Pancreas (tissue), 10 donors: ENCODE data around the gene CDCP1. TPM values are rescaled to one million over a fixed set of nuclear protein-coding genes. Genes with fewer than 3 reads are reported as not detected.

Experiments used
- ATAC-seq, 4 donors: fragments of 200-7000 bp; cut with Tn5 transposase; one replicate each; pipeline versions ENCODE4 v1.8.0 to v1.9.1; 2020; ENCODE audit warnings: mild to moderate bottlenecking in 4 of 4, moderate library complexity in 4 of 4
- DNase-seq, 6 donors: peaks; one replicate each; pipeline ENCODE4 v3.0.0-alpha.2; 2020
- FAIRE-seq: peaks from 2 replicates; lab custom pipeline; 2012; peaks lifted over from hg19 to GRCh38; lab: Jason Lieb, UNC
- H3K27ac ChIP-seq, 4 donors: fragments of 200-600 bp; sonication (generic); 1 replicate in 3 of 4; 2 replicates in 1 of 4; pipeline versions ENCODE4 v1.5.0 to v1.8.0; 2020
- H3K27me3 ChIP-seq, 4 donors: fragments of 200-600 bp; one replicate each; pipeline ENCODE4 v1.8.0; 2021
- H3K36me3 ChIP-seq, 3 donors: fragments of 200-600 bp; sonication (generic) in 1 of 3; one replicate each; pipeline versions ENCODE4 v1.5.0 to v1.8.0; 2020 to 2021
- H3K4me1 ChIP-seq, 3 donors: fragments of 200-600 bp; one replicate each; pipeline ENCODE4 v1.8.0; 2021
- H3K4me3 ChIP-seq, 4 donors: fragments of 200-600 bp; sonication (generic) in 2 of 4; one replicate each; pipeline versions ENCODE4 v1.5.0 to v1.8.0; 2020 to 2021
- H3K9me3 ChIP-seq, 4 donors: fragments of 200-600 bp; one replicate each; pipeline ENCODE4 v1.8.0; 2021
- CTCF ChIP-seq, 4 donors: fragments of 200-600 bp; sonication (generic) in 3 of 4; IDR thresholded peaks; one replicate each; pipeline versions ENCODE4 v1.5.0 to v1.8.0; 2021; ENCODE audit warnings: antibody characterized with exemption in 4 of 4
- WGBS, 2 donors: extraction: QIAGEN DNeasy Blood & Tissue Kit; methylation state at CpG; one replicate each; pipeline ENCODE4 v1.1.7; 2013; 5-methylcytosine and 5-hydroxymethylcytosine counted together
- intact Hi-C, 3 donors: fragments of 100-400 bp; cut with DNase I; formaldehyde crosslinking; loops; one replicate each; pipeline versions ENCODE4 v1.11.1 to v1.14.2; 2022
- polyA plus RNA-seq, 2 donors: library from polyadenylated mRNA; stranded (reverse); fragments of 200-250 nt; gene quantifications; one replicate each; pipeline ENCODE4 v1.2.3, GENCODE V29; 2013
- total RNA-seq, 6 donors: library from RNA; stranded (reverse); fragmentation: NEBNext Ultra II Directional in 4 of 6; extraction: Animal tissue kit (Norgen Biotek cat#: 25700) in 4 of 6; gene quantifications; one replicate each; pipeline versions ENCODE4 v1.2.1 to v1.2.4, GENCODE V29; 2021 to 2023
- donor health status: healthy with polysubstance abuse.
- donor health status: DM: no; HTN: no; CAD: no; lungs with moderate emphysema.
- donor health status: DM: no; HTN: no; CAD: no.
- donor health status: control.
- donor health status: control.
- donor health status: Bipolar disorder and iron deficiency.
- donor health status: DM: yes; HTN: yes; CAD: no.
- donor health status: DM: no; HTN: no; CAD: no.
- donor health status: DM: no; HTN: no; CAD: no.
- donor health status: DM: yes; HTN: yes; CAD: no.

The CDCP1 gene
- total and polyA plus RNA-seq, 8 donors: 3.4 to 22.2 (median 9.2) TPM

GRCh38 chr3:45183872-45184262, 37.7 kb upstream of the CDCP1 start:
- H3K4me1 ChIP-seq: peaks cover 0 to 3% (median 0%) of the 10 kb centered on the region in 3 donors
- 80 to 89% methylated on average over 7 of the region's 7 CpGs for WGBS, 2 donors
- intact Hi-C loops: no loop called here
- TF ChIP-seq CTCF (IDR thresholded peaks at IDR 0.05): no peak
- DNase-seq (no peak), ATAC-seq (no peak), FAIRE-seq (no peak)
- H3K27ac ChIP-seq: peak overlapping the region in 1 of 4 donors; percentile 36
- no peaks in the 10 kb centered on the region for H3K9me3 ChIP-seq
- H3K36me3 ChIP-seq: no peaks in the 10 kb centered on the region
- no peaks in the 10 kb centered on the region for H3K27me3 ChIP-seq
- no peak overlapping the region for H3K4me3 ChIP-seq

- TF ChIP-seq CTCF (IDR thresholded peaks at IDR 0.05): no peak
- Histone ChIP-seq H3K36me3 (no peaks in the 10 kb centered on the region), H3K4me3 (no peak overlapping the region), H3K27ac (peak overlapping the region in 3 of 4 donors; percentile 12 to 70 (median 52)), H3K4me1 (peaks cover 0 to 9% (median 1%) of the 10 kb centered on the region in 3 donors), H3K27me3 (no peaks in the 10 kb centered on the region), H3K9me3 (no peaks in the 10 kb centered on the region)
- WGBS, 2 donors: 19 to 24% methylated on average over 7 of the region's 7 CpGs
- intact Hi-C loops: no loop called here
- DNase-seq (peak in 5 of 6 donors; percentile 51 to 78 (median 67)), ATAC-seq (peak; percentile 89 to 96 (median 92)), FAIRE-seq (no peak)
These were observed 37.0 kb upstream of the CDCP1 start for GRCh38 chr3:45182915-45183871.

- TF ChIP-seq CTCF (IDR thresholded peaks at IDR 0.05): no peak
- H3K27ac ChIP-seq: no peak overlapping the region
- DNase-seq: no peak
- no peak for ATAC-seq
- H3K36me3 ChIP-seq: no peaks in the 10 kb centered on the region
- no peaks in the 10 kb centered on the region for H3K27me3 ChIP-seq
- H3K9me3 ChIP-seq: no peaks in the 10 kb centered on the region
- 87 to 88% methylated on average over 5 of the region's 5 CpGs for WGBS, 2 donors
- intact Hi-C loops: no loop called here
- peaks cover 0 to 9% (median 3%) of the 10 kb centered on the region in 3 donors for H3K4me1 ChIP-seq
- no peak overlapping the region for H3K4me3 ChIP-seq
- FAIRE-seq: no peak
These were observed 35.3 kb upstream of the CDCP1 start for GRCh38 chr3:45181496-45181895.

GRCh38 chr3:45180899-45181298, 34.7 kb upstream of the CDCP1 start:
- no peak for FAIRE-seq
- H3K4me3 ChIP-seq: no peak overlapping the region
- WGBS, 2 donors: 89 to 90% methylated on average over 7 of the region's 7 CpGs
- DNase-seq: no peak
- H3K9me3 ChIP-seq: no peaks in the 10 kb centered on the region
- no peaks in the 10 kb centered on the region for H3K27me3 ChIP-seq
- H3K4me1 ChIP-seq: peaks cover 0 to 9% (median 3%) of the 10 kb centered on the region in 3 donors
- ATAC-seq: no peak
- H3K27ac ChIP-seq: no peak overlapping the region
- H3K36me3 ChIP-seq: no peaks in the 10 kb centered on the region
- TF ChIP-seq CTCF (IDR thresholded peaks at IDR 0.05): no peak
- intact Hi-C loops: no loop called here

- FAIRE-seq: no peak
- ATAC-seq: no peak
- no peaks in the 10 kb centered on the region for H3K9me3 ChIP-seq
- intact Hi-C loops: no loop called here
- H3K36me3 ChIP-seq: no peaks in the 10 kb centered on the region
- no peak for DNase-seq
- no peak overlapping the region for H3K27ac ChIP-seq
- no peak overlapping the region for H3K4me3 ChIP-seq
- H3K27me3 ChIP-seq: no peaks in the 10 kb centered on the region
- H3K4me1 ChIP-seq: peaks cover 0 to 9% (median 3%) of the 10 kb centered on the region in 3 donors
- no peak for TF ChIP-seq CTCF (IDR thresholded peaks at IDR 0.05)
- WGBS, 2 donors: 94 to 96% methylated on average over 6 of the region's 6 CpGs
These were observed 33.9 kb upstream of the CDCP1 start for GRCh38 chr3:45180051-45180450.
